ENCODE data around the gene TGFBRAP1. TPM values are rescaled to one million over a fixed set of nuclear protein-coding genes. Genes with fewer than 3 reads are reported as not detected.

TGFBRAP1 gene
- total and polyA plus RNA-seq, 9 donors, result 7.2 to 19.1 (median 16.4) TPM

DNA sequence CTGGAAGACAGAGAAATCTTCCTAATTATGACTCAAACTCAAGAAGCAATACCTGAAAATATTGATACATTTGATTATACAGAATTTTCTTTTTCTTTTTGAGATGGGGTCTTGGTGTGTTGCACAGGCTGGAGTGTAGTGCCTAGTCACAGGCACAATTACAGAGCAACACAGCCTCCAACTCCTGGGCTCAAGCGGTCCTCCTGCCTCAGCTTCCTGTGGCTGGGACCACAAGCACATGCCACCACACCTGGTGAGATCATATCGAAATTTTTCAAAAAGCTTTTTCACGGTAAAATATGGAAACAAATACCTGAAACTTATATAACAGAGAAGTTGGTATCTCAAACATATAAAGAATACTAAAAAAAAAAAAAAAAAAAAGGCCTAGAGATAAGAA is 27.9 kb downstream of the TGFBRAP1 start:
- no peak for TF ChIP-seq EP300 (IDR thresholded peaks at IDR 0.05)
- TF ChIP-seq POLR2A (IDR thresholded peaks at IDR 0.05), result no peak
- TF ChIP-seq, protein P1, sequence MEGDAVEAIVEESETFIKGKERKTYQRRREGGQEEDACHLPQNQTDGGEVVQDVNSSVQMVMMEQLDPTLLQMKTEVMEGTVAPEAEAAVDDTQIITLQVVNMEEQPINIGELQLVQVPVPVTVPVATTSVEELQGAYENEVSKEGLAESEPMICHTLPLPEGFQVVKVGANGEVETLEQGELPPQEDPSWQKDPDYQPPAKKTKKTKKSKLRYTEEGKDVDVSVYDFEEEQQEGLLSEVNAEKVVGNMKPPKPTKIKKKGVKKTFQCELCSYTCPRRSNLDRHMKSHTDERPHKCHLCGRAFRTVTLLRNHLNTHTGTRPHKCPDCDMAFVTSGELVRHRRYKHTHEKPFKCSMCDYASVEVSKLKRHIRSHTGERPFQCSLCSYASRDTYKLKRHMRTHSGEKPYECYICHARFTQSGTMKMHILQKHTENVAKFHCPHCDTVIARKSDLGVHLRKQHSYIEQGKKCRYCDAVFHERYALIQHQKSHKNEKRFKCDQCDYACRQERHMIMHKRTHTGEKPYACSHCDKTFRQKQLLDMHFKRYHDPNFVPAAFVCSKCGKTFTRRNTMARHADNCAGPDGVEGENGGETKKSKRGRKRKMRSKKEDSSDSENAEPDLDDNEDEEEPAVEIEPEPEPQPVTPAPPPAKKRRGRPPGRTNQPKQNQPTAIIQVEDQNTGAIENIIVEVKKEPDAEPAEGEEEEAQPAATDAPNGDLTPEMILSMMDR (IDR thresholded peaks at IDR 0.05), result no peak
- intact Hi-C loops (cut with DNase I), result no loop called here

GRCh38 chr2:105299290-105299689 is 30.2 kb downstream of the TGFBRAP1 start:
- TF ChIP-seq, protein P1 (IDR thresholded peaks at IDR 0.05), result no peak
- no peak overlapping the region for H3K4me3 ChIP-seq
- H3K9me3 ChIP-seq, result no peaks in the 10 kb centered on the region
- H3K27ac ChIP-seq, result no peak overlapping the region
- DNase-seq, result no peak
- no peaks in the 10 kb centered on the region for H3K27me3 ChIP-seq
- intact Hi-C loops (cut with DNase I), result loop anchor here in 2 of 4 donors (10.0 kb wide), 1 partner anchor 184 kb away; no protein-coding TSS in a partner anchor
- 87 to 94% (median 88%) methylated on average over 5 of the region's 5 CpGs for WGBS, 3 donors
- no peaks in the 10 kb centered on the region for H3K36me3 ChIP-seq
- no peaks in the 10 kb centered on the region for H3K4me1 ChIP-seq (ENCODE audit: insufficient read depth)

More for the DNA sequence above, 27.9 kb downstream of the TGFBRAP1 start:
- no peaks in the 10 kb centered on the region for H3K9me3 ChIP-seq
- no peaks in the 10 kb centered on the region for H3K36me3 ChIP-seq
- no peak overlapping the region for H3K27ac ChIP-seq
- H3K27me3 ChIP-seq, result no peaks in the 10 kb centered on the region
- no peaks in the 10 kb centered on the region for H3K4me1 ChIP-seq (ENCODE audit: insufficient read depth)
- no peak for DNase-seq
- H3K4me3 ChIP-seq, result no peak overlapping the region
- 96 to 99% (median 96%) methylated on average over 3 of the region's 3 CpGs for WGBS, 3 donors

GRCh38 chr2:105298017-105298416 is 31.5 kb downstream of the TGFBRAP1 start:
- intact Hi-C loops (cut with DNase I), result loop anchor here in 2 of 4 donors (10.0 kb wide), 1 partner anchor 183 kb away; no protein-coding TSS in a partner anchor
- H3K36me3 ChIP-seq, result no peaks in the 10 kb centered on the region
- H3K4me3 ChIP-seq, result no peak overlapping the region
- WGBS, 3 donors, result 96 to 98% (median 96%) methylated on average over 3 of the region's 3 CpGs
- H3K27me3 ChIP-seq, result no peaks in the 10 kb centered on the region
- no peak for DNase-seq
- no peaks in the 10 kb centered on the region for H3K4me1 ChIP-seq (ENCODE audit: insufficient read depth)
- no peaks in the 10 kb centered on the region for H3K9me3 ChIP-seq
- H3K27ac ChIP-seq, result no peak overlapping the region
- TF ChIP-seq EP300 (IDR thresholded peaks at IDR 0.05), result no peak
- TF ChIP-seq, protein P1 (IDR thresholded peaks at IDR 0.05), result no peak
- no peak for TF ChIP-seq POLR2A (IDR thresholded peaks at IDR 0.05)

DNA sequence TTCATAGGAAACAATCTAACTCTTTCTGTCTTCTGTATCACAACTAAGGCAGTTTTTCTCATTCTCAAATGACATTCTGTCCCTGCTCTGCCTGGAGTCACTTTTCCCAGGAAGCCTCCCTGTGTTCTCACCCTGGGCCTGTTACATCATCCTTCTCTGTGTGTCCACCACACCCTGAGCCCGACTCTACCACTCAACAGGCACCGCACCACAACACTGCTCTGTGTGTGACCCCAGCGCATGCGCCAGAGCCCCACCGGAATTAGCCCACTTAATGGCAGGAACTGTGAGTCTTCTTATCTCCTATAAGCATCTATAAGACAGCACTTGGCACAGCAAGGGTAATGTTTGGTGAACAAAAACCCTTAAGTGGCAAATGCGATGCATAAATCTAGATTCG is 32.3 kb downstream of the TGFBRAP1 start:
- Histone ChIP-seq H3K4me1 (ENCODE audit: insufficient read depth) (no peaks in the 10 kb centered on the region), H3K4me3 (no peak overlapping the region), H3K27me3 (no peaks in the 10 kb centered on the region), H3K27ac (no peak overlapping the region), H3K9me3 (no peaks in the 10 kb centered on the region), H3K36me3 (no peaks in the 10 kb centered on the region)
- TF ChIP-seq POLR2A (IDR thresholded peaks at IDR 0.05), result no peak
- 89 to 96% (median 91%) methylated on average over 7 of the region's 7 CpGs for WGBS, 3 donors
- intact Hi-C loops (cut with DNase I), result loop anchor here in 2 of 4 donors (10.0 kb wide), 1 partner anchor 182 kb away; no protein-coding TSS in a partner anchor
- DNase-seq, result no peak

DNA sequence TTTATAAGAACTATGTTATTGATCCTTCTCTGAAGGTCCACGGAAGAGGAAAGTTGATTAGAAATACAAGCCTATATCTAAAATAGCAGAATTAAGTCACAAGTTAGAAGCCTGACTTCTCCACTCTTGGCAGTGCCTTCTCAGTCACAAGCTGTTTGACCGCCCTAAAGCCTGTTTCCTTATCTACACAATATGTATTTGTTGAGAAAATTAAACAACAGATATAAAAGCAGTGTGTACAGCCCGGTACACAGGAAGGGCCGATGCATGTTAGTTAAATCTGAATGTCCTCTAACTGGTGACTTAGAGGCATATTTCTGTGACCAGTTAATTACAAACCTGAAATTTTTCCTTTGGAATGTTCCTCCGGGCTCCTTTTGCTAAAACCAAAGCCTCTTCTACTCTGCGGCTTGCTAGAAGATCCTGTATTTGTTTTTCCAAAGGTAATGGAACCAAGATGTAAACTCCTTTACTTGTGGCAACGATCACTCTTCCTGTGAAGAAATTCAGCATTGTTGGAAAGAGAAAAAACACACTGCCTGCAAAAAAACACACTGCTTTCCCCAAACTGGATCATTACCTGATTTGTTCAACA is 33.4 kb downstream of the TGFBRAP1 start:
- no peaks in the 10 kb centered on the region for H3K36me3 ChIP-seq
- no peak for DNase-seq
- H3K4me1 ChIP-seq (ENCODE audit: insufficient read depth), result no peaks in the 10 kb centered on the region
- TF ChIP-seq POLR2A (IDR thresholded peaks at IDR 0.05) (no peak), EP300 (IDR thresholded peaks at IDR 0.05) (no peak)
- TF ChIP-seq, protein P1 (IDR thresholded peaks at IDR 0.05), result no peak
- intact Hi-C loops (cut with DNase I), result loop anchor here in 2 of 4 donors (10.0 kb wide), 1 partner anchor 181 kb away; no protein-coding TSS in a partner anchor
- H3K27me3 ChIP-seq, result no peaks in the 10 kb centered on the region
- H3K4me3 ChIP-seq, result no peak overlapping the region
- 68 to 82% (median 75%) methylated on average over 7 of the region's 7 CpGs for WGBS, 3 donors
- H3K9me3 ChIP-seq, result no peaks in the 10 kb centered on the region
- no peak overlapping the region for H3K27ac ChIP-seq
